Measurements from ENCODE around the gene SLC35F3.
"Not testable (repeated sequence)": the region's sequence is repeated elsewhere in the genome, so short reads cannot be mapped to it uniquely, and the experiment has no call there.

Gene SLC35F3

GRCh38 chr1:234237393-234237792 lies 332.9 kb downstream of the SLC35F3 start:
- H3K27me3 ChIP-seq (ENCODE audit: control insufficient read depth in 2 of 2, insufficient read depth in 2 of 2, low read length in 2 of 2): no peaks in the 10 kb centered on the region
- H3K27ac ChIP-seq (ENCODE audit: low read depth in 2 of 2, low read length in 2 of 2): no peak overlapping the region
- H3K4me3 ChIP-seq (ENCODE audit: low read length in 2 of 2): no peak overlapping the region
- H3K9me3 ChIP-seq (ENCODE audit: control insufficient read depth in 2 of 2, low read length in 2 of 2): no peaks in the 10 kb centered on the region
- H3K36me3 ChIP-seq (ENCODE audit: control insufficient read depth in 2 of 2, insufficient read depth in 2 of 2, low read length in 2 of 2): no peaks in the 10 kb centered on the region
- H3K4me1 ChIP-seq (ENCODE audit: control insufficient read depth in 2 of 2, insufficient read depth in 2 of 2, low read length in 2 of 2): no peaks in the 10 kb centered on the region
- no peak overlapping the region for H3K9ac ChIP-seq (ENCODE audit: low read depth in 1 of 2, low read length in 2 of 2)

GRCh38 chr1:234238060-234238459 lies 333.6 kb downstream of the SLC35F3 start:
- no peaks in the 10 kb centered on the region for H3K9me3 ChIP-seq (ENCODE audit: control insufficient read depth in 2 of 2, low read length in 2 of 2)
- H3K36me3 ChIP-seq (ENCODE audit: control insufficient read depth in 2 of 2, insufficient read depth in 2 of 2, low read length in 2 of 2): no peaks in the 10 kb centered on the region
- H3K27me3 ChIP-seq (ENCODE audit: control insufficient read depth in 2 of 2, insufficient read depth in 2 of 2, low read length in 2 of 2): no peaks in the 10 kb centered on the region
- H3K4me3 ChIP-seq (ENCODE audit: low read length in 2 of 2): no peak overlapping the region
- H3K9ac ChIP-seq (ENCODE audit: low read depth in 1 of 2, low read length in 2 of 2): no peak overlapping the region
- H3K4me1 ChIP-seq (ENCODE audit: control insufficient read depth in 2 of 2, insufficient read depth in 2 of 2, low read length in 2 of 2): no peaks in the 10 kb centered on the region
- H3K27ac ChIP-seq (ENCODE audit: low read depth in 2 of 2, low read length in 2 of 2): no peak overlapping the region

DNA sequence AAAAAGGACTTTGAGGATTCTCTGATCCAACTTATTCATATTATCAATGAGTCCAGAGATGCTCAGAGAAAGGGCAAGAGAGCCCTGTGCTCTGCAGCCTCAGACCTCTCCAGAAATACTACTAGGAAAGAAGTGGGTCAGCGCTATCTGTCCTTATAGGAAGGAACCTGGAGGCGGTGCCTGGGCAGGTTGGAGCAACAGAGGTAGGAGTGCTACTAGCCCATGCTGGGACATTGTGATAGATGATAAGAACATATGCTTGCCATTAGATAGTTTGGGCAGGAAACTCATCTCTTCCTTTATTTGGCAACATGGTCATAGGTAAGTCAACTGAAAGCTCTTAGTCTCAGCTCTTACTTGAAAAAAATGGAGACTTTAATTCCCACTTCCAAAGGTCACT lies 335.0 kb downstream of the SLC35F3 start:
- Histone ChIP-seq H3K36me3 (ENCODE audit: control insufficient read depth in 2 of 2, insufficient read depth in 2 of 2, low read length in 2 of 2) (no peaks in the 10 kb centered on the region), H3K4me3 (ENCODE audit: low read length in 2 of 2) (no peak overlapping the region)

GRCh38 chr1:234239936-234240335 lies 335.5 kb downstream of the SLC35F3 start:
- H3K4me1 ChIP-seq (ENCODE audit: control insufficient read depth in 2 of 2, insufficient read depth in 2 of 2, low read length in 2 of 2): no peaks in the 10 kb centered on the region
- H3K9me3 ChIP-seq (ENCODE audit: control insufficient read depth in 2 of 2, low read length in 2 of 2): no peaks in the 10 kb centered on the region
- H3K4me3 ChIP-seq (ENCODE audit: low read length in 2 of 2): no peak overlapping the region
- no peak overlapping the region for H3K9ac ChIP-seq (ENCODE audit: low read depth in 1 of 2, low read length in 2 of 2)
- no peaks in the 10 kb centered on the region for H3K27me3 ChIP-seq (ENCODE audit: control insufficient read depth in 2 of 2, insufficient read depth in 2 of 2, low read length in 2 of 2)
- H3K36me3 ChIP-seq (ENCODE audit: control insufficient read depth in 2 of 2, insufficient read depth in 2 of 2, low read length in 2 of 2): no peaks in the 10 kb centered on the region
- no peak overlapping the region for H3K27ac ChIP-seq (ENCODE audit: low read depth in 2 of 2, low read length in 2 of 2)

More for the DNA sequence above, 335.0 kb downstream of the SLC35F3 start:
- Histone ChIP-seq H3K9me3 (ENCODE audit: control insufficient read depth in 2 of 2, low read length in 2 of 2) (no peaks in the 10 kb centered on the region), H3K4me1 (ENCODE audit: control insufficient read depth in 2 of 2, insufficient read depth in 2 of 2, low read length in 2 of 2) (no peaks in the 10 kb centered on the region), H3K27me3 (ENCODE audit: control insufficient read depth in 2 of 2, insufficient read depth in 2 of 2, low read length in 2 of 2) (no peaks in the 10 kb centered on the region), H3K9ac (ENCODE audit: low read depth in 1 of 2, low read length in 2 of 2) (no peak overlapping the region), H3K27ac (ENCODE audit: low read depth in 2 of 2, low read length in 2 of 2) (no peak overlapping the region)

- no peaks in the 10 kb centered on the region for H3K36me3 ChIP-seq (ENCODE audit: control insufficient read depth in 2 of 2, insufficient read depth in 2 of 2, low read length in 2 of 2)
- H3K9ac ChIP-seq (ENCODE audit: low read depth in 1 of 2, low read length in 2 of 2): no peak overlapping the region
- no peak overlapping the region for H3K4me3 ChIP-seq (ENCODE audit: low read length in 2 of 2)
- H3K9me3 ChIP-seq (ENCODE audit: control insufficient read depth in 2 of 2, low read length in 2 of 2): no peaks in the 10 kb centered on the region
- no peaks in the 10 kb centered on the region for H3K4me1 ChIP-seq (ENCODE audit: control insufficient read depth in 2 of 2, insufficient read depth in 2 of 2, low read length in 2 of 2)
- no peaks in the 10 kb centered on the region for H3K27me3 ChIP-seq (ENCODE audit: control insufficient read depth in 2 of 2, insufficient read depth in 2 of 2, low read length in 2 of 2)
- H3K27ac ChIP-seq (ENCODE audit: low read depth in 2 of 2, low read length in 2 of 2): no peak overlapping the region
These were observed 336.2 kb downstream of the SLC35F3 start for GRCh38 chr1:234240680-234241079.

DNA sequence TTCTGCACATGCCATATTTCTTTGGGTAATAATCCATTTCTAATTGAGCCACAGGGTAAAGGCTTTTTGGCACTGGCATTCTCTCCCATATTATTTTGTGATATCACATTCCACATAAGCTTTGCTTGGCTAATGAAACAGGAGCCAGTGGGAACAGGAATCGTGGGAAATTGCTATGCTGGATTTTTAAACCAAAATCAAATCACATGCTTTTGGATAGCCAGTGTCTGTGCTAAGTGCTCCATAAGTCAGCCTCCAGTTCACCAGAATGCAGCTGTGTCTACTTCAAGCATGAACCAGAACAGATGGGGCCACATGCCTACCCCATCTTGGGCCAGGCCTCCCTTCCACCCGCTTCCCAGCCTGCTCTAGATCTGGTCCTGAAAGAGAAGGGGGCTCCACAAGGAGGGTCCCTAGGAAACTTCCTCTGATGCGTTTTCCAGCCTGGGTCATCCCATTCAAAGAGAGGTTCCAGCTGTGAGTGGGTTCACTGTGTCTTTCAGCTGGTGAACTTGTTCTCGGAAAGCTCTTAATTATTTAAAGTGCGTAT lies 337.5 kb downstream of the SLC35F3 start:
- Histone ChIP-seq H3K4me3 (ENCODE audit: low read length in 2 of 2) (no peak overlapping the region), H3K27me3 (ENCODE audit: control insufficient read depth in 2 of 2, insufficient read depth in 2 of 2, low read length in 2 of 2) (no peaks in the 10 kb centered on the region), H3K4me1 (ENCODE audit: control insufficient read depth in 2 of 2, insufficient read depth in 2 of 2, low read length in 2 of 2) (no peaks in the 10 kb centered on the region)

GRCh38 chr1:234243521-234244260 lies 339.2 kb downstream of the SLC35F3 start:
- no peaks in the 10 kb centered on the region for H3K9me3 ChIP-seq (ENCODE audit: control insufficient read depth in 2 of 2, low read length in 2 of 2)
- H3K27ac ChIP-seq (ENCODE audit: low read depth in 2 of 2, low read length in 2 of 2): no peak overlapping the region
- H3K36me3 ChIP-seq (ENCODE audit: control insufficient read depth in 2 of 2, insufficient read depth in 2 of 2, low read length in 2 of 2): no peaks in the 10 kb centered on the region
- no peak overlapping the region for H3K4me3 ChIP-seq (ENCODE audit: low read length in 2 of 2)
- H3K9ac ChIP-seq (ENCODE audit: low read depth in 1 of 2, low read length in 2 of 2): no peak overlapping the region
- no peaks in the 10 kb centered on the region for H3K4me1 ChIP-seq (ENCODE audit: control insufficient read depth in 2 of 2, insufficient read depth in 2 of 2, low read length in 2 of 2)
- H3K27me3 ChIP-seq (ENCODE audit: control insufficient read depth in 2 of 2, insufficient read depth in 2 of 2, low read length in 2 of 2): no peaks in the 10 kb centered on the region

More for the DNA sequence above, 337.5 kb downstream of the SLC35F3 start:
- Histone ChIP-seq H3K9ac (ENCODE audit: low read depth in 1 of 2, low read length in 2 of 2) (no peak overlapping the region), H3K9me3 (ENCODE audit: control insufficient read depth in 2 of 2, low read length in 2 of 2) (no peaks in the 10 kb centered on the region), H3K27ac (ENCODE audit: low read depth in 2 of 2, low read length in 2 of 2) (no peak overlapping the region), H3K36me3 (ENCODE audit: control insufficient read depth in 2 of 2, insufficient read depth in 2 of 2, low read length in 2 of 2) (no peaks in the 10 kb centered on the region)

- H3K9ac ChIP-seq (ENCODE audit: low read depth in 1 of 2, low read length in 2 of 2): no peak overlapping the region
- no peaks in the 10 kb centered on the region for H3K27me3 ChIP-seq (ENCODE audit: control insufficient read depth in 2 of 2, insufficient read depth in 2 of 2, low read length in 2 of 2)
- no peak overlapping the region for H3K27ac ChIP-seq (ENCODE audit: low read depth in 2 of 2, low read length in 2 of 2)
- H3K4me3 ChIP-seq (ENCODE audit: low read length in 2 of 2): no peak overlapping the region
- H3K36me3 ChIP-seq (ENCODE audit: control insufficient read depth in 2 of 2, insufficient read depth in 2 of 2, low read length in 2 of 2): no peaks in the 10 kb centered on the region
- no peaks in the 10 kb centered on the region for H3K9me3 ChIP-seq (ENCODE audit: control insufficient read depth in 2 of 2, low read length in 2 of 2)
- H3K4me1 ChIP-seq (ENCODE audit: control insufficient read depth in 2 of 2, insufficient read depth in 2 of 2, low read length in 2 of 2): no peaks in the 10 kb centered on the region
These were observed 340.0 kb downstream of the SLC35F3 start for GRCh38 chr1:234244482-234244881.

- Histone ChIP-seq H3K4me3 (ENCODE audit: low read length in 2 of 2) (no peak overlapping the region), H3K27me3 (ENCODE audit: control insufficient read depth in 2 of 2, insufficient read depth in 2 of 2, low read length in 2 of 2) (no peaks in the 10 kb centered on the region), H3K9me3 (ENCODE audit: control insufficient read depth in 2 of 2, low read length in 2 of 2) (no peaks in the 10 kb centered on the region), H3K36me3 (ENCODE audit: control insufficient read depth in 2 of 2, insufficient read depth in 2 of 2, low read length in 2 of 2) (no peaks in the 10 kb centered on the region), H3K27ac (ENCODE audit: low read depth in 2 of 2, low read length in 2 of 2) (no peak overlapping the region), H3K9ac (ENCODE audit: low read depth in 1 of 2, low read length in 2 of 2) (no peak overlapping the region), H3K4me1 (ENCODE audit: control insufficient read depth in 2 of 2, insufficient read depth in 2 of 2, low read length in 2 of 2) (no peaks in the 10 kb centered on the region)
These were observed 342.2 kb downstream of the SLC35F3 start for GRCh38 chr1:234246638-234247116.

DNA sequence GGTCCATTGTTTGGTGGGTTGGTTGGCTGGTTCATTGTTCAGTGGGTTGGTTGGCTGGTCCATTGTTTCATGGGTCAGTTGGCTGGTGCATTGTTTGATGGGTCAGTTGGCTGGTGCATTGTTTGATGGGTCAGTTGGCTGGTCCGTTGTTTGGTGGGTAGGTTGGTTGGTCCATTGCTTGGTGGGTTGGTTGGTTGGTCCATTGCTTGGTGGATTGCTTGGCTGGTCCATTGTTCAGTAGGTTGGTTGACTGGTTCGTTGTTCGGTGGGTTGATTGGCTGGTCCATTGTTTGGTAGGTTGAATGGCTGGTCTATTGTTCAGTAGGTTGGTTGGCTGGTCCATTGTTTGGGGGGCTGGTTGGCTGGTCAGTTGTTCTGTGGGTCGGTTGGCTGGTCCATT lies 343.3 kb downstream of the SLC35F3 start:
- not testable (repeated sequence) for H3K4me3 ChIP-seq (ENCODE audit: low read length in 2 of 2); H3K9ac ChIP-seq (ENCODE audit: low read depth in 1 of 2, low read length in 2 of 2); H3K4me1 ChIP-seq (ENCODE audit: control insufficient read depth in 2 of 2, insufficient read depth in 2 of 2, low read length in 2 of 2); H3K27me3 ChIP-seq (ENCODE audit: control insufficient read depth in 2 of 2, insufficient read depth in 2 of 2, low read length in 2 of 2); H3K36me3 ChIP-seq (ENCODE audit: control insufficient read depth in 2 of 2, insufficient read depth in 2 of 2, low read length in 2 of 2); H3K9me3 ChIP-seq (ENCODE audit: control insufficient read depth in 2 of 2, low read length in 2 of 2); H3K27ac ChIP-seq (ENCODE audit: low read depth in 2 of 2, low read length in 2 of 2)
